Hematopoietic multipotent progenitor cell (in vitro differentiated cells): ENCODE results near the gene THAP2. TPM values are rescaled to one million over a fixed set of nuclear protein-coding genes. Genes with fewer than 3 reads are reported as not detected.
"Not testable (repeated sequence)": the region's sequence is repeated elsewhere in the genome, so short reads cannot be mapped to it uniquely, and the experiment has no call there.

Experiments
- DNase-seq, 3 donors: peaks; one replicate each; pipeline ENCODE4 v3.0.0-alpha.2; 2011 to 2015; ENCODE audit warnings: low read depth in 2 of 3, low spot score in 2 of 3
- small RNA-seq: library from RNA; depleted of rRNA; stranded (forward); fragments of <200 nt; gene quantifications from one replicate; pipeline ENCODE3, GENCODE V24; 2012
- total RNA-seq: library from RNA; depleted of rRNA; stranded (reverse); fragments of >200 nt; gene quantifications from one replicate; pipeline ENCODE4 v1.2.3, GENCODE V29; 2012

Gene THAP2
- total RNA-seq, 1 donor = 1.6 TPM

- no peak for DNase-seq
Observed at GRCh38 chr12:71695782-71696181, 31.7 kb downstream of the THAP2 start.

DNA sequence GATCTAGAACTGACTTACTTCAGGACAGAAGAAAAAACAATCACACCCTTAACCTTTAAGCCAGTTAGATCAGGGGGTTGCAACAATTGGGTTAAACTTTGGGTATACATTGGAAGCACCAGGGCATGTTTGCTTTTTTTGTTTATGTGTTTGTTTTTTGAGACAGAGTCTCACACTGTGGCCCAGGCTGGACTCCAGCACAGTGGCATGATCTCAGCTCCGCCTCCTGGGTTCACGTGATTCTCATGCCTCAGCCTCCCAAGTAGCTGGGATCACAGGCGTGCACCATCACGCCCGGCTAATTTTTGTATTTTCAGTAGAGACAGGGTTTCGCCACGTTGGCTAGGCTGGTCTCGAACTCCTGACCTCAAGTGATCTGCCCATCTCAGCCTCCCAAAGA is 38.1 kb downstream of the THAP2 start:
- DNase-seq = not testable (repeated sequence)

GRCh38 chr12:71702590-71702989 is 38.5 kb downstream of the THAP2 start:
- no peak for DNase-seq

GRCh38 chr12:71703206-71703605 is 39.1 kb downstream of the THAP2 start:
- no peak for DNase-seq

DNA sequence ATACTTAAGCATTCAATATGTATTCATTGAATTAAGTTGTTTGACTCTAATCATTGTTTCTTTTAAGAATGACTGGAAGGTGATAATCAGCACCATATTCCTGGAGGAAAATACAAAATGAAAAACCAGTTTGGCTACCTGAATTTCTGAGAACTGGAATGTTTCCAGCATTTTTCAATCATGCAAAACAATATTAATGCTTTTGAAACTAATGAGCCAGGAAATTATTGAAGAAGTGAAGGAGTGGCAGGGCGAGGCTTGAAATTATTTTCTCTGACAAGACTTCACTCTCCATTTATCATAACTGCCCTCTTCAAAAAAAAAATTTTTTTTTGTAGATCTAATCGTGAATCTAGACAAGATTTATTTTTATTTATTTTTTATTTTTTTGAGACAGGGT is 40.8 kb downstream of the THAP2 start:
- no peak for DNase-seq

- DNase-seq = no peak
Observed at GRCh38 chr12:71708658-71709057, 44.6 kb downstream of the THAP2 start.

DNA sequence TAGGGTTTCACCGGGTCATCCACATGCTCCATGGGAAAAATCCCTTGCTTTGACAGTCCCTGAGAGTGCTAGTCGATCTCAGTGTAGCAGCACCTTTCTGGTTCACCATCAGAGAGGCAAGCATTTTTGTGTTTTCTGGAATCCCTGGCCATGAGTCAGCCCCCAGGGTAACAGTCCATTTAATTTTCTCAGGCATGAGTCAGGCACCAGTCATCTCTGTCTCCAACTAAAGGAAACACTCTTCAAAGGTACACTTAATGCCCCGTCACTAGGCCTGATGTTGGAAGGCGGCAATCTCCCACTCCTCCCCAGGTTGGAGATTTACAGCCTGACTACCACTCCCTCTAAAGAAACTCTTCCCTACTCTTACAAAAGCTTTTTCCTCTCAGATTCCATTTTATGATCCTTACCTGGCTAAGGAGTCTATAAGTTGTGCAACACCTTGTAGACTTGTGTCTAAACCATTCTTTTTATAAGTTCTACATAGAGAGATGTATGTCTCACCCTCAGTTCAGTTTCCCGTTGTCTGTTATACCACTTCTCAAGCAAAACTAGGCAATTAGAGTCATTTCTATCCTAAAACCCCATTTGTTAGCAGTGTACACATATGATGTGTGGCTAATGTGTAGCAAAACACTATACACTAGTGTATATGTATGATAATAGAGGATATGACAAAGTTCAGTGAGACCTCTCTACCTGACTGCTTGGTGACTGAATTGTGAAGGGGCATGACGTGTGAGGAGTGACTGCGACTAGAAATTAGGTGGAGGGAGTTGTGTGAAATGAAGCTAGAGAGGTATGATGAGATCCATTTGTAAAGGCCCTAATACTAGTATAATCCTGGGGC is 46.4 kb downstream of the THAP2 start:
- DNase-seq = no peak

DNA sequence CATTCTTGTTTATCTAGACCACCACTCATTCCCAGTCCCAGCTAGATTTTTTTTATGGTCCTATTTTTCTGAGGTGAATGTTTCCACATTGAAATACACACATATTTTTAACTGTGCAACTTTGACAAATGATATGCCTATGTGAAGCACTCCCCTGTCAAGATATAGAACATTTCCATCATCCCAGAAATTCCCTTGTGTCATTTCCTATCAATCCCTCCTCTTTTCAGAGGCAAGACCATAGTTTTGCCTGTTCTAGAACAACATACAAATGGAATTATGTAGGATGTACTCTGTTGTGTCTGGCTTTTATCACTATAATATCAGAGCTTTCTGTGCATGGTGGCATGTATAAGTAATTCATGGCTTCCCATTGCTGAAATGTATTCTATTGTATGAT is 54.5 kb downstream of the THAP2 start:
- DNase-seq = no peak

GRCh38 chr12:71719647-71720370 is 55.7 kb downstream of the THAP2 start:
- no peak for DNase-seq

DNA sequence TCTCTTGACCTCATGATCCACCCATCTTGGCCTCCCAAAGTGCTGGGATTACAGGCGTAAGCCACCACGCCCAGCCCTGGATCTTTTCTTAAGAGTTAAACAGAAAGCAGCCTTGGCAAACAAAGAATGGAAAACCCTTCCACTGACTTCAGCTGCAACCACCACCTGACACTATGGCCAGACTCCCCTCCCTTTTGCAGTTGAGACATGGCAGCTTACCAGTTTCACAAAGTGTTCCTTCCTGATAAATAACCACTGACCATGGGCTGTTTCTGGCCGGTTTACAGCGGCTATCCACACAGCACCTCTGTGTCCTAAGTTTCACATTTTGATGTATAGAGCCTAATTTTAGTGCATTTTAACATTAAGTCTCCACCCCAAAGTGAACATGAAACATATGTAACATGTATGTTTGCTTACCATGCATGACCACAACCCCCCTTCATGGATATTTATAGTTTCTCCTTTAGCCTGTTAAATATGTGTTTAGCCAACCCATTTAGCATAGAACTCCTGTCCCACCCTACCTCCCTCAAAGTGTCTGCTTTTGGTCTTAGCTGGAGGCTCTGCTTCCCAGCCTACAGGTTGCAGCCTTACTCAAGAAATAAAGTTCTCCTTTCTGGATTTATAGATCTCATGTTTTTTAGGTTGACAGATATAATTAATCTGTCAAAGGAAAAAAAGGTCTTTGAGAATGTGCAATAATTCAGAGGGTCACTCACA is 57.8 kb downstream of the THAP2 start:
- no peak for DNase-seq

DNA sequence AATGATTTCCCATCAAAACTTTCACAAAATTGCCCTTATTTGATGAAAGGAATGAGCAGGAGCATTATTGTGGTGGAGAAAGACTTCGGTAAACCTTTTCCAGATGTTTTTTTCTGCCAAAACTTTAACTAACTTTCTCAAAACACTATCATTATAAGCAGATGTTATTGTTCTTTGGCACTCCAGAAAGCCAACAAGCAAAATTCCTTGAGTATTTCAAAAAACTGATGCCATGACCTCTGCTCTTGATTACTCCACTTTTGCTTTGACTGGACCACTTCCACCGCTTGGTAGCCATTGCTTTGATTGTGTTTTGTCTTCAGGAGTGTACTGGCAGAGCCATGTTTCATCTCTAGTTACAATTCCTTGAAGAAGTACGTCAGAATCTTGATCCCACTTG is 60.9 kb downstream of the THAP2 start:
- DNase-seq = no peak

GRCh38 chr12:71726548-71726947 is 62.4 kb downstream of the THAP2 start:
- DNase-seq = no peak

DNA sequence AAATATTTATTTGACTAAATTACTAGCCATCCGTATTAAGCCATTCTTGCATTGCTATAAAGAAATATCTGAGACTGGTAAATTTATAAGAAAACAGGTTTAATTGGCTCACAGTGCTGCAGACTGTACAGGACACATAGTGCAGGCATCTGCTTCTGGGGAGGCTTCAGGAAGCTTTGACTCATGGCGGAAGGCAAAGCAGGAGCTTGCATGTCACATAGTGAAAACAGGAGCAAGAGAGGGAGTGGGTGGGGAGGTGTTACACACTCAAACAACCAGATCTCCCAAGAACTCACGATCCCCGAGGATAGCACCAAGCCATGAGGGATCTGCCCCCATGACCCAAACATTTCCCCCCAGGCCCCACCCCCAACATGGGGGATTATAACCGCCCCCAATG is 63.9 kb downstream of the THAP2 start:
- no peak for DNase-seq

Small RNAs within 50 kb of the gene (small RNA-seq; reads per million reads assigned to genes)
- not detected for gene RF00560

Other genes starting within 250 kb of the THAP2 start
- gene LGR5, start 224.5 kb upstream of the THAP2 start, total RNA-seq = under 0.01 TPM
- gene ZFC3H1, start 453 bp upstream of the THAP2 start, total RNA-seq = 20.7 TPM
- 26.1 TPM for gene TMEM19, start 21.8 kb downstream of the THAP2 start, total RNA-seq
- gene RAB21, start 90.6 kb downstream of the THAP2 start, total RNA-seq = 5.1 TPM
- 13.7 TPM for gene TBC1D15, start 175.5 kb downstream of the THAP2 start, total RNA-seq